Activated T-helper 2 cell treated with anti-CD3 and anti-CD28 coated beads, Interferon-gamma antibody, Interleukin-2, Interleukin-4, amounts not matched to agents 10 μg/mL and 5 μg/mL and 100 μg/mL, durations not matched to agents 14 hours and 24 hours and 36 hours (primary cell): ENCODE results near the gene PIK3AP1. TPM values are rescaled to one million over a fixed set of nuclear protein-coding genes. Genes with fewer than 3 reads are reported as not detected.
A peak's percentile ranks its signal among the peaks of the same experiment; 100 is the strongest.
"Not testable (repeated sequence)": the region's sequence is repeated elsewhere in the genome, so short reads cannot be mapped to it uniquely, and the experiment has no call there.

Source experiments
- DNase-seq: peaks from one replicate; pipeline ENCODE4 v3.0.0; 2021; ENCODE audit warnings: low spot score
- H3K27ac Mint-ChIP-seq: one replicate; pipeline ENCODE4 v1.8.0; 2021; ENCODE audit warnings: mixed read lengths
- H3K27me3 Mint-ChIP-seq: one replicate; pipeline ENCODE4 v1.8.0; 2021; ENCODE audit warnings: low read depth, mixed read lengths
- H3K36me3 Mint-ChIP-seq: one replicate; pipeline ENCODE4 v1.8.0; 2021; ENCODE audit warnings: low read depth, mixed read lengths
- H3K4me1 Mint-ChIP-seq: one replicate; pipeline ENCODE4 v1.8.0; 2021; ENCODE audit warnings: low read depth, mixed read lengths
- H3K4me3 Mint-ChIP-seq: one replicate; pipeline ENCODE4 v1.8.0; 2021; ENCODE audit warnings: low read depth, mild to moderate bottlenecking, moderate library complexity, mixed read lengths
- H3K9me3 Mint-ChIP-seq: one replicate; pipeline ENCODE4 v1.8.0; 2021; ENCODE audit warnings: mixed read lengths
- intact Hi-C: fragments of 100-400 bp; cut with micrococcal nuclease; formaldehyde crosslinking; loops from one replicate; pipeline ENCODE4 v1.15.1; 2023
- total RNA-seq: library from RNA; stranded (reverse); gene quantifications from 2 replicates; pipeline ENCODE4 v1.2.3, GENCODE V29; 2022

The PIK3AP1 gene
- total RNA-seq, 1 donor from 2014 or later, result 14.0 TPM

DNA sequence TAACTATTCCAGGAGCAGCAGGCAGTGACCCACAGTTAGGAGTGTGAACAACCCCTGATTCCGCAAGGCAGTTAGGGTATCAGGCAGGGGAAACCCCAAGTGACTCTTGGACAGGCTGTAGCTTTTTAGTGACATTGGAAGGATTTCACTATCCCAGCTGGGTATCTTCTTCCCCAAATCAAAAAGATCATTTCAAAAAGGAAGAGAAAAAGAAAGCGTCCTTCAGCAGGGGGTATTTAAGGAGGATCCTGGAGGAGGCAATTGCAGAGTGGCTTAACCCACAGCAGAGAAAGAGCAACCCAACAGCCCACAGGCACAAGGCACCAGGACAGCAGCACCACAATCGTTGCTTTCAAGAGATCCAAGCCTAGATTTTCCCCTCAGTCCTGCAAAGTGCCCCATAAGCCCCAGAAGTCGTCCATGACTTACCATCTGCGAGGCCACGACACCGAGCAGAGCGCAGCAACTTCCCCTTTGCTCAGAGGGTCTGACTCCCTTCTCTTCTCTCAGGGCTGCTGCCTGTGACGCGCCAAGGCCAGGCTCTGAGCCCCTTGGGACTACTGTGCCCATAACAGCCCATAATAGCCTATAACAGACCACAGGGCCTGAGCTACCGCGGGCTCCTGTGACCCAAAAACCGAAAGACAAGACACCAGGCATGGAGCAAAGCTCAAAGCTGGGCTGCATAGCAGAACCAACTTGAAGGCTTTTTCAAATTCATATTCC is 19.8 kb downstream of the PIK3AP1 start:
- Mint-ChIP-seq H3K27me3 (no peaks in the 10 kb centered on the region), H3K4me1 (peaks cover 13% of the 10 kb centered on the region), H3K36me3 (peaks cover 4% of the 10 kb centered on the region), H3K27ac (no peak overlapping the region), H3K4me3 (no peak overlapping the region), H3K9me3 (no peaks in the 10 kb centered on the region)
- no peak for DNase-seq
- intact Hi-C loops, result no loop called here

DNA sequence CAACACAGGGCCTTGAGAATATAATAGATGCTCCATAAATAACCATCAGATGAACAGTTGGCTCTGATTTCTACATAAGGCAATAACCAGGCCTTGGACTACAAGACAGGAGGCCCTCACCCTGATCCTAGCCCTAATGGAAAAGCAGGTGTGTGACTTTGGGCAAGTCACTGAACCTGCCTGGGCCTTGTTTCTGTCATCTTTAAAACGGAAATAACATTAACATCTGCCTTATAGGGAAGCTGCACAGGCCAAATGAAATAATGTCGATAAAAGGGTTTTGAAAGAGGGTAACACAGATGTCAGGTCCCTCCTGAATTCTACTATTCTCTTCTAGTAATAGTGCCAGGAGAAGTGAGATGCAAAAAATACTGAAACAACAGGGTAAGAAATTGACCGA is 20.7 kb downstream of the PIK3AP1 start:
- no peak for DNase-seq
- Mint-ChIP-seq H3K4me3 (no peak overlapping the region), H3K4me1 (peaks cover 22% of the 10 kb centered on the region), H3K27me3 (no peaks in the 10 kb centered on the region), H3K27ac (no peak overlapping the region), H3K36me3 (peaks cover 7% of the 10 kb centered on the region), H3K9me3 (no peaks in the 10 kb centered on the region)
- intact Hi-C loops, result no loop called here

- H3K27me3 Mint-ChIP-seq, H3K9me3 Mint-ChIP-seq, intact Hi-C loops, H3K4me3 Mint-ChIP-seq, H3K27ac Mint-ChIP-seq, H3K36me3 Mint-ChIP-seq, DNase-seq: not testable (repeated sequence)
- peaks cover 30% of the 10 kb centered on the region for H3K4me1 Mint-ChIP-seq
These were observed 22.0 kb downstream of the PIK3AP1 start for GRCh38 chr10:96698305-96698704.

- H3K4me3 Mint-ChIP-seq, result no peak overlapping the region
- H3K27ac Mint-ChIP-seq, result no peak overlapping the region
- no peaks in the 10 kb centered on the region for H3K9me3 Mint-ChIP-seq
- H3K4me1 Mint-ChIP-seq, result peaks cover 35% of the 10 kb centered on the region
- no peaks in the 10 kb centered on the region for H3K27me3 Mint-ChIP-seq
- DNase-seq, result no peak
- H3K36me3 Mint-ChIP-seq, result peaks cover 13% of the 10 kb centered on the region
- intact Hi-C loops, result no loop called here
These were observed 22.9 kb downstream of the PIK3AP1 start for GRCh38 chr10:96697438-96697837.

DNA sequence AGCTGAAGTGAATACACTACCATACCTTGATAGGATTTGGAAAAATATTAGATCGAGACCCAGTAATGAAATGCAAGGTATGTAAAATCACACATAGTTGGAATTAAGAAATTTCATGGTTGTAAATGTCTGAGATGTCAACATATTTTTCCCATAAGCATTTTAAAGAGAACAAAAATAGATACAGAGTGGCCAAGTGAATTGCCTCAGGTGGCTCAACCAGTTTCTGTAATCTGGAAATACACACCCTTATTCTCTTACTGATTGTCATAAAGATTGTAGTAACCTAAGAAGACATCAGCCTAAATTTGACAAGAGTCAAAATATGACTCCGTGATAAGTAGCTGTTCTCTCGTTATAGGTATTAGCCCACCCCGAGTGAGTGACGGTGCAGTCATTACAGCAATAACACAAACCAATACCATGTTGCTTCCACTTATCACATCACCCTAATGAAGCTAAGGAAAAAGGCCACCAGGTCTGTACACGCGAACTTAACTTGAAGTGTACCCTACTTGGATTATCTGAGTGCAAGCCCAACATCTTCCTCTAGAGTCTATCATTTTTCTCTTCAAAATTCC is 23.4 kb downstream of the PIK3AP1 start:
- intact Hi-C loops, result no loop called here
- H3K27me3 Mint-ChIP-seq, result no peaks in the 10 kb centered on the region
- no peak for DNase-seq
- H3K36me3 Mint-ChIP-seq, result peaks cover 13% of the 10 kb centered on the region
- H3K4me1 Mint-ChIP-seq, result peaks cover 37% of the 10 kb centered on the region
- no peak overlapping the region for H3K27ac Mint-ChIP-seq
- H3K4me3 Mint-ChIP-seq, result no peak overlapping the region
- H3K9me3 Mint-ChIP-seq, result no peaks in the 10 kb centered on the region

- H3K27ac Mint-ChIP-seq, result peak overlapping the region; percentile 73
- no peak for DNase-seq
- peaks cover 43% of the 10 kb centered on the region for H3K4me1 Mint-ChIP-seq
- no peaks in the 10 kb centered on the region for H3K27me3 Mint-ChIP-seq
- intact Hi-C loops, result loop anchor here (1.0 to 2.0 kb wide), 2 partner anchors 44 to 53 kb away; no protein-coding TSS in a partner anchor
- H3K4me3 Mint-ChIP-seq, result no peak overlapping the region
- H3K9me3 Mint-ChIP-seq, result no peaks in the 10 kb centered on the region
- peaks cover 13% of the 10 kb centered on the region for H3K36me3 Mint-ChIP-seq
These were observed 24.2 kb downstream of the PIK3AP1 start for GRCh38 chr10:96695975-96696634.

DNA sequence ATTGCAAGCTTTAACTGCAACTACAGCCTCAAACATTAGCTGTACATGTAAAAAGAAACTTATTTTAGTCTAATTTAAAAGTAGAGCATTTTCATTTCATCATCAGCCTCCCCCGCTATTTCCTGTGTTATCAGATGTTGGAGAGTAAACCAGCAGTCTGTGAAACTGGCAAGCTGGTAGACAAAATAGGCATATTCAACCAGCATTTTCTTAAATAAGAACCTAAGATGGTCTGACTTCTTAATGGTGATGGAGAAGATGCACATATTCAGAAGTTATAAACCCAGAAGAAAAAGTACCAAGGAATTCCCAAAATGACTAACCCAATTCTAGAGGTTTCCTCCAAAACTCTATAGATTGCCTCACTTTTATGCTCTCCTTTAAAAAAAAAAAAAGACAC is 24.9 kb downstream of the PIK3AP1 start:
- intact Hi-C loops, result loop anchor here (1.0 to 2.0 kb wide), 2 partner anchors 43 to 53 kb away; no protein-coding TSS in a partner anchor
- Mint-ChIP-seq H3K4me3 (peak overlapping the region; percentile 57), H3K27me3 (no peaks in the 10 kb centered on the region), H3K4me1 (peaks cover 46% of the 10 kb centered on the region), H3K36me3 (peaks cover 13% of the 10 kb centered on the region), H3K9me3 (no peaks in the 10 kb centered on the region), H3K27ac (peak overlapping the region; percentile 83)
- DNase-seq, result no peak

DNA sequence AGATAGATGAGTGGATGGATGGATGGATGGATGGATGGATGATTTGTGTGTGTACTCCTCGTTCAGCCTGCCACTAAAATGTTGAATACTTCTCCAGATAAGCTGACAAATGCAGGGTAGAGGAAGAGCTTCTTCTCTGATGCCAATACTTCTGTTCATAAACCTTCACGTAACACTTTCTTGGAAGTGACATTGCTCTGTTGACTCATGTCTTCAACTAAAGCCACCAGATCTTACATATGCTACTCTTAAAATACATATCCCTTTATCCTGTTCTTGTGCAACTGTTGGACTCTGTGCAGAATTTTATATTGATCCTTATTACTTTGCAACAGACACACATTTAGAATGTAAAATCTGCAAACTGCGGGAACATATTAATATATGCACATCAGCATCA is 26.9 kb downstream of the PIK3AP1 start:
- intact Hi-C loops, result loop anchor here (2.0 kb wide), 1 partner anchor 25 kb away; no protein-coding TSS in a partner anchor
- peak overlapping the region; percentile 2 for H3K27ac Mint-ChIP-seq
- no peak for DNase-seq
- H3K4me3 Mint-ChIP-seq, result no peak overlapping the region
- no peaks in the 10 kb centered on the region for H3K9me3 Mint-ChIP-seq
- H3K27me3 Mint-ChIP-seq, result no peaks in the 10 kb centered on the region
- peaks cover 51% of the 10 kb centered on the region for H3K4me1 Mint-ChIP-seq
- peaks cover 15% of the 10 kb centered on the region for H3K36me3 Mint-ChIP-seq

GRCh38 chr10:96692427-96692826 is 27.9 kb downstream of the PIK3AP1 start:
- H3K4me3 Mint-ChIP-seq, result no peak overlapping the region
- intact Hi-C loops, result loop anchor here (2.0 kb wide), 1 partner anchor 26 kb away; no protein-coding TSS in a partner anchor

GRCh38 chr10:96691761-96692160 is 28.6 kb downstream of the PIK3AP1 start:
- no peak overlapping the region for H3K4me3 Mint-ChIP-seq
- no peaks in the 10 kb centered on the region for H3K27me3 Mint-ChIP-seq
- no peak overlapping the region for H3K27ac Mint-ChIP-seq
- no peaks in the 10 kb centered on the region for H3K9me3 Mint-ChIP-seq
- no peak for DNase-seq
- H3K4me1 Mint-ChIP-seq, result peaks cover 61% of the 10 kb centered on the region
- intact Hi-C loops, result loop anchor here (2.0 kb wide), 1 partner anchor 27 kb away; no protein-coding TSS in a partner anchor
- H3K36me3 Mint-ChIP-seq, result peaks cover 12% of the 10 kb centered on the region

More at GRCh38 chr10:96692427-96692826, 27.9 kb downstream of the PIK3AP1 start:
- DNase-seq, result no peak
- Mint-ChIP-seq H3K27me3 (no peaks in the 10 kb centered on the region), H3K9me3 (no peaks in the 10 kb centered on the region), H3K27ac (no peak overlapping the region), H3K36me3 (peaks cover 12% of the 10 kb centered on the region), H3K4me1 (peaks cover 58% of the 10 kb centered on the region)

- Mint-ChIP-seq H3K4me3 (no peak overlapping the region), H3K36me3 (peaks cover 12% of the 10 kb centered on the region), H3K27me3 (no peaks in the 10 kb centered on the region), H3K9me3 (no peaks in the 10 kb centered on the region), H3K27ac (peak overlapping the region; percentile 13), H3K4me1 (peaks cover 58% of the 10 kb centered on the region)
- no peak for DNase-seq
- intact Hi-C loops, result no loop called here
These were observed 29.3 kb downstream of the PIK3AP1 start for GRCh38 chr10:96690755-96691730.

- intact Hi-C loops, result no loop called here
- H3K27ac Mint-ChIP-seq, result no peak overlapping the region
These were observed 31.5 kb downstream of the PIK3AP1 start for GRCh38 chr10:96688789-96689188.

More at GRCh38 chr10:96688789-96689188, 31.5 kb downstream of the PIK3AP1 start:
- H3K27me3 Mint-ChIP-seq, result no peaks in the 10 kb centered on the region
- H3K9me3 Mint-ChIP-seq, result no peaks in the 10 kb centered on the region
- peaks cover 53% of the 10 kb centered on the region for H3K4me1 Mint-ChIP-seq
- H3K36me3 Mint-ChIP-seq, result peaks cover 8% of the 10 kb centered on the region
- no peak overlapping the region for H3K4me3 Mint-ChIP-seq
- no peak for DNase-seq
